HepG2 (cell line): ENCODE measurements around the gene ZNHIT6.

Experiments used
- E2F5 ChIP-seq: sonication (generic); formaldehyde crosslinking; conservative IDR thresholded peaks from 2 replicates; pipeline ENCODE4 v1.4.0; 2020; ENCODE audit warnings: missing genetic modification reagents
- FIP1L1 ChIP-seq: fragments of 200-400 bp; formaldehyde crosslinking; IDR thresholded peaks from 2 replicates; pipeline ENCODE4 v1.6.1; 2018; ENCODE audit warnings: low read depth, mild to moderate bottlenecking, low read length, moderate library complexity, borderline replicate concordance; ENCODE audit not compliant: insufficient read depth
- FOXJ3 ChIP-seq: sonication (generic); formaldehyde crosslinking; IDR thresholded peaks from 2 replicates; pipeline ENCODE4 v1.4.0; 2020; ENCODE audit warnings: missing genetic modification reagents, mild to moderate bottlenecking, borderline replicate concordance
- POLR2AphosphoS2 ChIP-seq: IDR thresholded peaks from 2 replicates; pipeline ENCODE4 v1.6.1; 2011; ENCODE audit warnings: low read depth, low read length, improper control_type of control experiment
- POLR2AphosphoS5 ChIP-seq: IDR thresholded peaks from 2 replicates; pipeline ENCODE4 v1.6.1; 2012; ENCODE audit warnings: low read depth, low read length
- SNRNP70 ChIP-seq: fragments of 200-400 bp; formaldehyde crosslinking; IDR thresholded peaks from 2 replicates; pipeline ENCODE4 v1.6.1; 2017; ENCODE audit warnings: mild to moderate bottlenecking, low read depth, low read length, moderate library complexity
- THAP7 ChIP-seq: sonication (generic); formaldehyde crosslinking; IDR thresholded peaks from 2 replicates; pipeline ENCODE4 v1.8.1; 2023; ENCODE audit warnings: mild to moderate bottlenecking, missing genetic modification reagents
- ZBTB7A ChIP-seq: sonication (generic); formaldehyde crosslinking; IDR thresholded peaks from 2 replicates; pipeline ENCODE4 v1.8.0; 2022; ENCODE audit warnings: mild to moderate bottlenecking, missing genetic modification reagents
- ZFX ChIP-seq: sonication (generic); formaldehyde crosslinking; IDR thresholded peaks from 2 replicates; pipeline ENCODE4 v1.4.0; 2020; ENCODE audit warnings: mild to moderate bottlenecking, low read depth, missing genetic modification reagents, moderate library complexity

GRCh38 chr1:85705940-85706339 lies 2.3 kb downstream of the ZNHIT6 start:
- TF ChIP-seq E2F5 (CRISPR knock-in tag), result no peak
- no peak for TF ChIP-seq ZFX (CRISPR knock-in tag)
- no peak for TF ChIP-seq FOXJ3 (CRISPR knock-in tag)
- no peak for TF ChIP-seq FIP1L1
- no peak for TF ChIP-seq ZBTB7A (CRISPR knock-in tag)
- no peak for TF ChIP-seq POLR2AphosphoS5
- TF ChIP-seq SNRNP70, result no peak
- no peak for TF ChIP-seq POLR2AphosphoS2
- no peak for TF ChIP-seq THAP7
